Esophagus squamous epithelium (tissue), 5 donors: ENCODE results near the gene BOLL. TPM values are rescaled to one million over a fixed set of nuclear protein-coding genes. Genes with fewer than 3 reads are reported as not detected.

Experiments
- DNase-seq: peaks from one replicate; lab custom pipeline; 2025; lab: John Stamatoyannopoulos, UW
- H3K27ac ChIP-seq, 4 donors: fragments of 200-600 bp; sonication (generic); one replicate each; pipeline ENCODE4 v1.5.1; 2016 to 2019; ENCODE audit warnings: mild to moderate bottlenecking in 1 of 4
- H3K27me3 ChIP-seq, 4 donors: fragments of 200-600 bp; sonication (generic); 1 replicate in 3 of 4; 2 replicates in 1 of 4; pipeline versions ENCODE4 v1.5.1 to v1.6.0; 2017 to 2021; ENCODE audit warnings: antibody characterized with exemption in 1 of 4
- H3K36me3 ChIP-seq, 3 donors: fragments of 200-600 bp; sonication (generic); one replicate each; pipeline ENCODE4 v1.5.1; 2016 to 2019
- H3K4me1 ChIP-seq, 3 donors: fragments of 200-600 bp; sonication (generic); one replicate each; pipeline ENCODE4 v1.5.1; 2017 to 2019
- H3K4me3 ChIP-seq, 4 donors: fragments of 200-600 bp; sonication (generic); 1 replicate in 3 of 4; 2 replicates in 1 of 4; pipeline ENCODE4 v1.5.1; 2016 to 2019; ENCODE audit warnings: mild to moderate bottlenecking in 2 of 4, moderate library complexity in 1 of 4
- H3K9me3 ChIP-seq, 3 donors: fragments of 200-600 bp; sonication (generic); one replicate each; pipeline ENCODE4 v1.5.1; 2016 to 2019
- CTCF ChIP-seq, 6 experiments: fragments of 450-650 bp in 4 of 6; fragments of 200-600 bp in 2 of 6; sonication (generic) in 2 of 6; IDR thresholded peaks; one replicate each; pipeline ENCODE4 v1.5.1; 2016 to 2019; ENCODE audit warnings: antibody characterized with exemption in 6 of 6, mild to moderate bottlenecking in 4 of 6, moderate library complexity in 4 of 6
- POLR2A ChIP-seq, 4 donors: fragments of 450-650 bp; IDR thresholded peaks; one replicate each; pipeline ENCODE4 v1.6.1; 2017; ENCODE audit warnings: antibody characterized with exemption in 4 of 4, mild to moderate bottlenecking in 4 of 4, moderate library complexity in 3 of 4
- WGBS, 2 donors: methylation state at CpG; one replicate each; pipeline ENCODE4 v1.1.5; 2018; 5-methylcytosine and 5-hydroxymethylcytosine counted together
- intact Hi-C: fragments of 100-400 bp; cut with DNase I; formaldehyde crosslinking; loops from one replicate; pipeline ENCODE4 v1.15.0; 2022
- total RNA-seq, 4 donors: library from RNA; depleted of rRNA; stranded (reverse); fragments of >200 nt; gene quantifications; one replicate each; pipeline ENCODE4 v1.1.0, GENCODE V29; 2016
- donor health status: DM: yes; HTN: yes; CAD: no.

The BOLL gene
- total RNA-seq, 4 donors from 2014 or later = not detected

GRCh38 chr2:197821550-197822289 lies 36.6 kb upstream of the BOLL start:
- Histone ChIP-seq H3K9me3 (no peaks in the 10 kb centered on the region), H3K27me3 (no peaks in the 10 kb centered on the region), H3K4me1 (no peaks in the 10 kb centered on the region), H3K36me3 (no peaks in the 10 kb centered on the region), H3K27ac (no peak overlapping the region), H3K4me3 (no peak overlapping the region)
- no peak for TF ChIP-seq POLR2A (IDR thresholded peaks at IDR 0.05)
- no peak for TF ChIP-seq CTCF (IDR thresholded peaks at IDR 0.05)
- WGBS, 2 donors = 82% methylated on average over 2 of the region's 2 CpGs
- intact Hi-C loops = no loop called here
- no peak for DNase-seq

GRCh38 chr2:197814526-197814925 lies 29.4 kb upstream of the BOLL start:
- no peaks in the 10 kb centered on the region for H3K27me3 ChIP-seq
- H3K27ac ChIP-seq = no peak overlapping the region
- no peak for TF ChIP-seq CTCF (IDR thresholded peaks at IDR 0.05)
- TF ChIP-seq POLR2A (IDR thresholded peaks at IDR 0.05) = no peak
- intact Hi-C loops = no loop called here
- 65 to 73% methylated on average over 2 of the region's 2 CpGs for WGBS, 2 donors
- H3K4me1 ChIP-seq = no peaks in the 10 kb centered on the region
- no peaks in the 10 kb centered on the region for H3K36me3 ChIP-seq
- no peak overlapping the region for H3K4me3 ChIP-seq
- H3K9me3 ChIP-seq = no peaks in the 10 kb centered on the region
- no peak for DNase-seq

- 40 to 49% methylated on average over 3 of the region's 3 CpGs for WGBS, 2 donors
- no peaks in the 10 kb centered on the region for H3K4me1 ChIP-seq
- DNase-seq = no peak
- peak in 4 of 6 experiments; percentile 17 to 53 (median 38) for TF ChIP-seq CTCF (IDR thresholded peaks at IDR 0.05)
- no peak for TF ChIP-seq POLR2A (IDR thresholded peaks at IDR 0.05)
- intact Hi-C loops = no loop called here
- no peak overlapping the region for H3K27ac ChIP-seq
- H3K36me3 ChIP-seq = no peaks in the 10 kb centered on the region
- H3K4me3 ChIP-seq = no peak overlapping the region
- no peaks in the 10 kb centered on the region for H3K9me3 ChIP-seq
- H3K27me3 ChIP-seq = no peaks in the 10 kb centered on the region
Observed at GRCh38 chr2:197813093-197813787, 28.1 kb upstream of the BOLL start.

GRCh38 chr2:197810491-197810890 lies 25.4 kb upstream of the BOLL start:
- intact Hi-C loops = no loop called here
- WGBS, 2 donors = 58 to 61% methylated on average over 3 of the region's 3 CpGs
- TF ChIP-seq CTCF (IDR thresholded peaks at IDR 0.05) (no peak), POLR2A (IDR thresholded peaks at IDR 0.05) (no peak)

GRCh38 chr2:197810016-197810415 lies 24.9 kb upstream of the BOLL start:
- H3K4me3 ChIP-seq = no peak overlapping the region
- H3K4me1 ChIP-seq = peaks cover 0 to 19% (median 7%) of the 10 kb centered on the region in 3 donors
- H3K9me3 ChIP-seq = no peaks in the 10 kb centered on the region
- TF ChIP-seq POLR2A (IDR thresholded peaks at IDR 0.05) (no peak), CTCF (IDR thresholded peaks at IDR 0.05) (no peak)
- DNase-seq = no peak
- no peaks in the 10 kb centered on the region for H3K36me3 ChIP-seq
- peaks cover 0 to 23% (median 0%) of the 10 kb centered on the region in 4 donors for H3K27me3 ChIP-seq
- 84 to 90% methylated on average over 3 of the region's 3 CpGs for WGBS, 2 donors
- intact Hi-C loops = no loop called here
- no peak overlapping the region for H3K27ac ChIP-seq

More at GRCh38 chr2:197810491-197810890, 25.4 kb upstream of the BOLL start:
- Histone ChIP-seq H3K9me3 (no peaks in the 10 kb centered on the region), H3K27ac (no peak overlapping the region), H3K36me3 (no peaks in the 10 kb centered on the region), H3K27me3 (peaks cover 0 to 18% (median 0%) of the 10 kb centered on the region in 4 donors), H3K4me3 (no peak overlapping the region), H3K4me1 (peaks cover 0 to 14% (median 2%) of the 10 kb centered on the region in 3 donors)
- no peak for DNase-seq
